SK-N-DZ (cell line): ENCODE data around the gene CCL18.
"Not testable (repeated sequence)": the region's sequence is repeated elsewhere in the genome, so short reads cannot be mapped to it uniquely, and the experiment has no call there.

ENCODE experiments used
- DNase-seq: peaks from one replicate; pipeline ENCODE4 v3.0.0-alpha.2; 2015; ENCODE audit warnings: low spot score

Gene CCL18

GRCh38 chr17:36071751-36072150 is 7.7 kb downstream of the CCL18 start:
- DNase-seq = no peak

GRCh38 chr17:36072431-36073121 is 8.5 kb downstream of the CCL18 start:
- DNase-seq = peak; percentile 11

GRCh38 chr17:36074365-36074764 is 10.3 kb downstream of the CCL18 start:
- DNase-seq = no peak

GRCh38 chr17:36081681-36082471 is 17.8 kb downstream of the CCL18 start:
- DNase-seq = not testable (repeated sequence)

- DNase-seq = not testable (repeated sequence)
Observed at GRCh38 chr17:36082482-36083120, 18.5 kb downstream of the CCL18 start.

- DNase-seq = not testable (repeated sequence)
Observed at GRCh38 chr17:36083691-36084090, 19.6 kb downstream of the CCL18 start.

GRCh38 chr17:36085765-36086164 is 21.7 kb downstream of the CCL18 start:
- no peak for DNase-seq

GRCh38 chr17:36086791-36087190 is 22.7 kb downstream of the CCL18 start:
- no peak for DNase-seq

GRCh38 chr17:36087471-36087870 is 23.4 kb downstream of the CCL18 start:
- DNase-seq = not testable (repeated sequence)

- not testable (repeated sequence) for DNase-seq
Observed at GRCh38 chr17:36087897-36088572, 24.0 kb downstream of the CCL18 start.

- DNase-seq = no peak
Observed at GRCh38 chr17:36088670-36089338, 24.7 kb downstream of the CCL18 start.

GRCh38 chr17:36089339-36089865 is 25.3 kb downstream of the CCL18 start:
- DNase-seq = no peak

- no peak for DNase-seq
Observed at GRCh38 chr17:36089888-36090836, 26.1 kb downstream of the CCL18 start, which contains the start of gene CCL3. CCL3 (minus strand) TSS chr17:36090143; CDS start chr17:36090058, 85 bp downstream.

GRCh38 chr17:36092230-36092629 is 28.2 kb downstream of the CCL18 start:
- DNase-seq = no peak

GRCh38 chr17:36092715-36093114 is 28.6 kb downstream of the CCL18 start:
- DNase-seq = not testable (repeated sequence)

GRCh38 chr17:36094232-36094631 is 30.2 kb downstream of the CCL18 start:
- no peak for DNase-seq

GRCh38 chr17:36094746-36095145 is 30.7 kb downstream of the CCL18 start:
- DNase-seq = no peak

- no peak for DNase-seq
Observed at GRCh38 chr17:36095992-36096391, 31.9 kb downstream of the CCL18 start.

GRCh38 chr17:36099004-36099403 is 34.9 kb downstream of the CCL18 start:
- DNase-seq = not testable (repeated sequence)
